NCI-H2171 treated with DMSO at 0.1 percent for 48 hours (cell line): Measurements from ENCODE around the gene P2RX5.
A peak's percentile ranks its signal among the peaks of the same experiment; 100 is the strongest.
"Not testable (repeated sequence)": the region's sequence is repeated elsewhere in the genome, so short reads cannot be mapped to it uniquely, and the experiment has no call there.

ENCODE experiments used
- DNase-seq: peaks from one replicate; lab custom pipeline; 2025; lab: John Stamatoyannopoulos, UW

Gene P2RX5, protein sequence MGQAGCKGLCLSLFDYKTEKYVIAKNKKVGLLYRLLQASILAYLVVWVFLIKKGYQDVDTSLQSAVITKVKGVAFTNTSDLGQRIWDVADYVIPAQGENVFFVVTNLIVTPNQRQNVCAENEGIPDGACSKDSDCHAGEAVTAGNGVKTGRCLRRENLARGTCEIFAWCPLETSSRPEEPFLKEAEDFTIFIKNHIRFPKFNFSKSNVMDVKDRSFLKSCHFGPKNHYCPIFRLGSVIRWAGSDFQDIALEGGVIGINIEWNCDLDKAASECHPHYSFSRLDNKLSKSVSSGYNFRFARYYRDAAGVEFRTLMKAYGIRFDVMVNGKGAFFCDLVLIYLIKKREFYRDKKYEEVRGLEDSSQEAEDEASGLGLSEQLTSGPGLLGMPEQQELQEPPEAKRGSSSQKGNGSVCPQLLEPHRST

DNA sequence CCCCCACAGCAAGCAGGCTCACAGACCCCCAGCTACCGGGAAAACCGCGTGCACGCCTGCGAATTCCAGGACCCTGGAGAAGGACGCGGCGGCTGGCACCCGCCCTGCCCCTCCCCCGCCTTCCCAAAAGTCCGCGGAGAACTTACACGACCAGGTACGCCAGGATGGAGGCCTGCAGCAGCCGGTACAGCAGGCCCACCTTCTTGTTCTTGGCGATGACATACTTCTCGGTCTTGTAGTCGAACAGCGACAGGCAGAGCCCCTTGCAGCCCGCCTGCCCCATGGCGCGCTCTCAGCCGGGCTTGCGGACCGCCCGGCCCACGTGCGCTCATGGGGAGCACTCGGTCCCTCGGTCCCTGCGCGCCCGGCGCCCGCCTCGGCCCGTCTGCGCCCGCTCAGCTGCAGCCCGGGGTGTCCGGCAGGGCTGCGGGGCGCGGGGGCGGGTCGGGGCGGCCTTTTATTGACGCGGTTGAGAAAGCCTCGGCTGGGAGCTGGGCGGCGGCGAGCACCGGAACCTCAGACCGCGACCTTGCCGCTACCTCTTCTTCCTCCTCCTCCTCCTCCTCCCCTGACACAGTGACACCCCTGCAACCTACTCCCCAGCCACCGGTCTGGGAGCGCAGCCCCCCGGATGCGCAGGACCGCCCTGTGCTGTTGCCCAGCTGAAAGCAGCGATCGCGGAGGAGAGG lies at the start of gene P2RX5:
Gene P2RX5, minus strand, starts transcription at position 433 of the 689 bp plus-strand sequence. Its CDS starts 150 bp downstream, at position 283.
- DNase-seq, result peak; percentile 44

DNA sequence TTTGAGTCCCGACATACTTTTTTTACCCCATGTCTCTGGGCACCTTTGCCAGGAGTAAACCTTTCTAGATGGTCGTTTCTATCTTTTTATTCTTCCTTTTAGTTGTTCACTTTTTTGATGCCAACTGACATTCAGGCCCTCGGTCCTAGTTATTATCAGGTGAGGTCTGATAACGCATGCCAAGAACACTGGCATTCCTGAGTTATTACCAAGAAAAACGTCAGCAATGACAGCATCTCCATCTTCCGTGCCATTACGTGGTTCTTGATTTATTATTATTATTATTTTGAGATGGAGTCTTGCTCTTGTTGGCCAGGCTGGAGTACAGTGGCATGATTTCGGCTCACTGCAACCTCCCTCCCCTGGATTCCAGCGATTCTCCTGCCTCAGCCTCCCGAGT lies 49.1 kb upstream of the P2RX5 start:
- DNase-seq, result no peak

DNA sequence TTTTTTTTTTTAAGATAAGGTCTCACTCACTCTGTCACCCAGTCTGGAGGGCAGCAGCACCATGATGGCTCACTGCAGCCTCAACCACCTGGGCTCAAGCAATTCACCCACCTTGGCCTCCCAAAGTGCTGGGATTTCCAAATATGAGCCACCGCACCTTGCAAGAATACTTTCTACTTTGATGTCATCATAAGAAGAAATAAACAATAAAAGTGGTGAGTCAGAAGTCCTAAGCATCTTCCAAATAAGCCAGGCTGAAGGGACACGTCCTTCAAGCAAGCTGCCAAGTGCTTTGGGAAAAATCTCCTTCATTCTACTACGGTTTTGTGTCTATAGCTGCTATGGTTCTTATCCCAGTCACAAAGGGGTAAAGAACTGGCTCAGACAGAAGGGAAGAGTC lies 48.1 kb upstream of the P2RX5 start:
- no peak for DNase-seq

- no peak for DNase-seq
These were observed 44.7 kb upstream of the P2RX5 start for GRCh38 chr17:3740611-3741073.

GRCh38 chr17:3739422-3740124 lies 43.6 kb upstream of the P2RX5 start:
- DNase-seq, result no peak

GRCh38 chr17:3738562-3739295 lies 42.8 kb upstream of the P2RX5 start:
- DNase-seq, result peak; percentile 29

DNA sequence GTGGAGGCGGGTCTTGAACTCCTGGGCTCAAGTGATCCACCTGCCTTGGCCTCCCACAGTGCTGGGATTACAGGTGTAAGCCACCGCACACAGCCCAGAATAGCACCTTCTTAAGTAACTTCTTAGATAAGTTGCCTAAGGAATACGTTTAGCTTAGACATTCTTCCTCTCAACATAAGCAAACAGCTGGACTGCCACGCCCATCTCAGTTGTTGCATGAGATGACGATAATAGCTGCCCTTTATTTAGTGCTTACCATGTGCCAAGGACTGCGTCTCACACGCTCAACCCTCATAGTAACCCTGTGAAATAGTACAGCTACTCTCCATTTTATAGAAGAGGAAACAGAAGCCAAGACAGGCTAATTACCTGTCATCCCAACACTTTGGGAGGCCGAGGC lies 39.6 kb upstream of the P2RX5 start:
- no peak for DNase-seq

DNA sequence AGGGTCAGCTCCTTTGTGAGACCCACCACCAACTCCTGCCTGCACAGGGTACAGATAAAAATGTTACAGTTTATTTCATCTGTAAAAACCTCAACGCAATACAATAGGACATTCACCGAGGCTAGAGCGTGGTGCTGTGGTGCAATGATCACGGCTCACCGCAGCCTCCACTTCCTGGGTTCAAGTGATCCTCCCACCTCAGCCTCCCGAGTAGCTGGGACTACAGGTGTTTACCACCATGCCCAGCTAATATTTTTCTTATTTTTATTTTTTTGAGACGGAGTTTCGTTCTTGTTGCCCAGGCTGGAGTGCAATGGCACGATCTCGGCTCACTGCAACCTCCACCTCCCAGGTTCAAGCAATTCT lies 38.9 kb upstream of the P2RX5 start:
- not testable (repeated sequence) for DNase-seq

GRCh38 chr17:3732210-3732621 lies 36.3 kb upstream of the P2RX5 start:
- no peak for DNase-seq

DNA sequence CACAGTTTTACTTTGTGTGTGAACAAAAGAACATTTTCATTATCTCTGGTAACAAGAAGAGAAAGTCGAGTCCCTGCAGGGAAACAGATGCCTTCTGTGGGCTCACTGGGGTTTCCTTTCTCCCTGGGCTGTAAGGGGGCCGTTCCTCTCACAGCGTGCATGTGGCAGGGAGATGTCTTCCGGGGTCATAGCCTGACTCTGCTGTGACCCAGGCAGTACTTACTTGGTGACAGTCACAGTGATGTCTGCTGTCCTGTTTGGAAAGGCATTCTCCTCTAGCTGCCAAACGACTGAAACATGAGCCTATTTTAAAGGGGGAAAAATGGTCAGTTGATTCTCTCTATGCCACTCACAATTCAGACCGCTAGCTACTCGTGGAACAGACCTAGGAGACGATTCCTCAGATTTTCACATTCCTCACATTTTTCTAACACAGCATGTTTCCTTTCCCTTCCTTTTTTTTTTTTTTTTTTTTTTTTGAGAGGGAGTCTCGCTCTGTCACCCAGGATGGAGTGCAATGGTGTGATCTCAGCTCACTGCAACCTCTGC lies 35.0 kb upstream of the P2RX5 start:
- DNase-seq, result no peak

- DNase-seq, result peak; percentile 32
These were observed 33.9 kb upstream of the P2RX5 start for GRCh38 chr17:3729881-3730280.

DNA sequence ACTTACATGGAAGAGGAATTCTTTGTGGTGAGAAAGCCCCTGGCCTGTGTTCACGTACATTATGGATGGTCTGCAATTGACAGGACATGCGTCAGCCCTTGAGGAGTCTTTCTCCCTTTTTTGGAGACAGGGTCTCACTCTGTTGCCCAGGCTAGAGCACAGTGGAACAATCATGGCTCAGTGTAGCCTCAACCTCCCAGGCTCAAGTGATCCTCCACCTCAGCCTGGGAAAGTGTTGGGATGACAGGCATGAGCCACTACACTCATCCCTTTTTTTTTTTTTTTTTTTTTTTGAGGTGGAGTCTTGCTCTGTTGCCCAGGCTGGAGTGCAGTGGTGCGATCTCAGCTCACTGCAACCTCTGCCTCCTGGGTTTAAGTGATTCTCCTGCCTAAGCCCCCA lies 32.1 kb upstream of the P2RX5 start:
- not testable (repeated sequence) for DNase-seq

GRCh38 chr17:3727041-3727440 lies 31.1 kb upstream of the P2RX5 start:
- no peak for DNase-seq

DNA sequence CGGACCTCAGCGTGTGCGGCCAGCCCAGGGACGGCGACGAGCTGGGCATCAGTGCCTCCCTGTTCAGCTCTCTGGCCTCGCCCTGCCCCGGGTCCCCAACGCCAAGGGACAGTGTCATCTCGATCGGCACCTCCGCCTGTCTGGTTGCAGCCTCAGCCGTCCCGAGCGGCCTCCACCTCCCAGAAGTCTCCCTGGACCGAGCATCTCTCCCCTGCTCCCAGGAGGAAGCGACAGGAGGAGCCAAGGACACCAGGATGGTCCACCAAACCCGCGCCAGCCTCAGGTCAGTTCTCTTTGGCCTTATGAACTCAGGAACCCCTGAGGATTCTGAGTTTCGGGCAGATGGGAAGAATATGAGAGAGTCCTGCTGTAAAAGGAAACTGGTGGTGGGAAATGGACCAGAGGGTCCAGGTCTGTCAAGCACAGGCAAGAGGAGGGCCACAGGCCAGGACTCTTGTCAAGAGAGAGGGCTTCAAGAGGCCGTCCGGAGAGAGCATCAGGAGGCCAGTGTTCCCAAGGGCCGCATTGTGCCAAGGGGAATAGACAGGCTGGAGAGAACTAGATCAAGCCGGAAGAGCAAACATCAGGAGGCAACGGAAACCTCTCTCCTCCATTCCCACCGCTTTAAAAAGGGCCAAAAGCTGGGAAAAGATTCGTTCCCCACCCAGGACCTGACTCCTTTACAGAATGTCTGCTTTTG lies 28.6 kb upstream of the P2RX5 start:
- no peak for DNase-seq

GRCh38 chr17:3723556-3724377 lies 27.8 kb upstream of the P2RX5 start, which contains the start of gene HASPIN:
Gene HASPIN (plus strand): TSS chr17:3723903. CDS start chr17:3723936, 33 bp downstream.
- DNase-seq, result peak; percentile 89

GRCh38 chr17:3723188-3723555 lies 27.2 kb upstream of the P2RX5 start:
- DNase-seq, result no peak

DNA sequence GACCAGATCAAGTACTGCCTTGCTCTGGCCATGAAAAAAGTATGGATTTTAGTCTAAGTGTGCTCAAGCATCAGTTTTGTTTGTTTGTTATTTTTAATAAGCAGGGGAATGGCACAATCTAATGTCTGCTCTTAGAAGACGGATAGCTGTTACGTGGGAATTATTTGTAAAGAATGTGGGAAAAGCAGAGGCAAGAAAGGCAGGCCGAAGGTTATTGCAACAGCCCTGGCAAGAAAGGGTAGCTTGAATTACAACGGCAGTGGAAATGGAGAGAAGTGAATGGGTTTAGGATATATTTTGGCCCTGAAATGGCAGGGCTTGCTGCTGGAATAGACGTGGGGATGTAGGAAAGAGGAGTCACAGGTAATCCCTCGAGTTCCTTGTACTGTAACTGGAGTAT lies 26.8 kb upstream of the P2RX5 start:
- DNase-seq, result no peak

DNA sequence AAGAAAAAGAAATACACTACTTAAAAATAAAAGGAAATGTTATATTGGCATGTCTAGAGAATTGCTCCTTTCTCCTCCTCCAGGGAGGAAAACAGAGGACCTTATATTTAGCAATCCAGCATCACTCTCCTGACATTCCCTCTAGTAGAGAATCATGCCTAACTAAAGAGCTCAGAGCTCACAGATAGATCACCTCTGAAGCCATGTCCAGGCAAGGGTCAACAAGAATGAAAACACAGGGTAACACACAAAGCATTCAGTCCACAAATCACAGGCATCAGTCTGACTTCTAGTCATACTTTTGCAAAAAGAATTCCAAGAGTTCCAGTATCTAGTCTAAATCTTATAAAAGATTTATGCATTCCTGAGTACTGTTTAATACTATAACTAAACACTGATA lies 23.3 kb upstream of the P2RX5 start:
- DNase-seq, result no peak

DNA sequence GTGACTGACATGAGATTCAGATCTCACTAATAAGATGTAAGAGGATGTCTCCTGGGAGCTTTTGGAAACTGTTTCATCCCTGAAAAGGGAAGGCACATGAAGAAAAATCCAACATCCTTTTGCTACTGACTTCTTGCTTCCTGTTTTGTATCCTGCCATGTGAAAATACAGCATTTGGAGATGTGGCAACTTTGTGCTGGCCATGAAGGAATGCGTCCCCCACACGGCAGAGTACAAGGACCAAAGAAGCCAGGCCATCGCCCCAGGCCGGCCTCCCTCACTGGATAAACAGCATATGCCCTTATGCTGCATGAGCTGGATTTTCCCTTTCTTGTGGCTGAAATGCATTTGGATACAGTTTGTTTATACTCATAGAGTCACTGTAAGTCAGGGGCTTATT lies 22.2 kb upstream of the P2RX5 start:
- no peak for DNase-seq

- no peak for DNase-seq
These were observed 19.3 kb upstream of the P2RX5 start for GRCh38 chr17:3715296-3715695.
